K562 (cell line): ENCODE data around the gene AGPAT1. TPM values are rescaled to one million over a fixed set of nuclear protein-coding genes. Genes with fewer than 3 reads are reported as not detected.
A peak's percentile ranks its signal among the peaks of the same experiment; 100 is the strongest.

ENCODE experiments used
- ATAC-seq: fragments of 200-7000 bp; cut with Tn5 transposase; 3 replicates; pipeline ENCODE4 v1.9.1; 2020; ENCODE audit warnings: moderate library complexity
- BruUV-seq: library from RNA; stranded (reverse); fragments of 400-500 nt; replicated peaks from 2 replicates; lab custom pipeline; 2021; lab: Mats Ljungman, UMichigan
- CTCF ChIA-PET: fragments of 300-600 bp; formaldehyde crosslinking; extraction: SDS; loops from one replicate; lab custom pipeline; 2021; ENCODE audit warnings: low intra/inter-chr PET ratio; lab: Yijun Ruan, JAX
- POLR2A ChIA-PET: fragments of 300-600, 350-650 bp; sonication (Branson Sonifier 250); formaldehyde crosslinking; extraction: SDS; loops from one replicate; lab custom pipeline; 2021; ENCODE audit warnings: antibody characterized with exemption, inconsistent platforms; lab: Yijun Ruan, JAX
- DNase-seq, 4 experiments: peaks; one replicate each; pipeline versions ENCODE4 v3.0.0 to v3.0.0-alpha.2; 2011 to 2018; ENCODE audit warnings: low spot score in 3 of 4, mixed read lengths in 3 of 4; ENCODE audit errors: extremely low read depth in 1 of 4
- FAIRE-seq: peaks from 2 replicates; lab custom pipeline; 2011; peaks lifted over from hg19 to GRCh38; lab: Jason Lieb, UNC
- H2AFZ ChIP-seq: 2 replicates; pipeline ENCODE4 v1.6.0; 2011; ENCODE audit warnings: low read depth, low read length, control low read depth, inconsistent platforms
- H3K27ac ChIP-seq: fragments of 200-600 bp; 3 replicates; pipeline ENCODE4 v1.8.0; 2011; ENCODE audit warnings: low read depth, mild to moderate bottlenecking, control low read depth, inconsistent platforms, low read length, moderate library complexity, mixed read lengths; ENCODE audit errors: extremely low read depth
- H3K27me3 ChIP-seq, 2 experiments: fragments of 300-600 bp in 1 of 2; 2 replicates in 1 of 2; 3 replicates in 1 of 2; pipeline versions ENCODE4 v1.6.0 to v1.8.0; 2011; ENCODE audit warnings: inconsistent platforms in 2 of 2, low read length in 2 of 2, mild to moderate bottlenecking in 1 of 2, mixed read lengths in 1 of 2, moderate library complexity in 1 of 2; ENCODE audit not compliant: control insufficient read depth in 2 of 2, insufficient read depth in 2 of 2
- H3K36me3 ChIP-seq: fragments of 300-600 bp; 3 replicates; pipeline ENCODE4 v1.8.0; 2011; ENCODE audit warnings: mild to moderate bottlenecking, low read length, inconsistent platforms; ENCODE audit not compliant: control insufficient read depth, insufficient read depth
- H3K4me1 ChIP-seq, 2 experiments: fragments of 200-600 bp in 1 of 2; replicated peaks in 1 of 2; 2 replicates in 1 of 2; 3 replicates in 1 of 2; pipeline versions ENCODE4 v1.5.1 to v1.8.0; 2011; ENCODE audit warnings: inconsistent platforms in 2 of 2, low read length in 2 of 2, mild to moderate bottlenecking in 1 of 2, mixed read lengths in 1 of 2, moderate library complexity in 1 of 2; ENCODE audit not compliant: control insufficient read depth in 2 of 2, insufficient read depth in 2 of 2
- H3K4me2 ChIP-seq: 2 replicates; pipeline ENCODE4 v1.6.1; 2011; ENCODE audit warnings: low read length, control low read depth, inconsistent platforms, mixed read lengths; ENCODE audit not compliant: insufficient read depth
- H3K4me3 ChIP-seq: fragments of 200-600 bp; sonication (generic), shearing (Covaris generic); 2 replicates; pipeline ENCODE4 v1.5.1; 2016; ENCODE audit warnings: control low read depth, inconsistent platforms
- H3K79me2 ChIP-seq: fragments of 200-600 bp; 3 replicates; pipeline ENCODE4 v1.8.0; 2011; ENCODE audit warnings: low read length, inconsistent platforms; ENCODE audit not compliant: control insufficient read depth, insufficient read depth
- H3K9ac ChIP-seq, 2 experiments: 2 replicates each; pipeline versions ENCODE4 v1.6.0 to v1.6.1; 2011; ENCODE audit warnings: low read depth in 2 of 2, low read length in 2 of 2, control low read depth in 1 of 2, inconsistent platforms in 1 of 2, mild to moderate bottlenecking in 1 of 2, mixed read lengths in 1 of 2; ENCODE audit not compliant: insufficient read depth in 1 of 2
- H3K9me1 ChIP-seq: one replicate; pipeline ENCODE4 v1.6.0; 2011; ENCODE audit warnings: inconsistent platforms, mild to moderate bottlenecking, low read length, moderate library complexity; ENCODE audit not compliant: control insufficient read depth, insufficient read depth
- H3K9me3 ChIP-seq: replicated peaks from 2 replicates; pipeline ENCODE4 v1.5.1; 2011; ENCODE audit warnings: low read depth, low read length, inconsistent platforms; ENCODE audit not compliant: control insufficient read depth, insufficient read depth
- H4K20me1 ChIP-seq: replicated peaks from 2 replicates; pipeline ENCODE4 v1.6.1; 2011; ENCODE audit warnings: low read length, inconsistent platforms, mixed read lengths; ENCODE audit not compliant: control insufficient read depth, insufficient read depth
- FOXK1 ChIP-seq: sonication (generic); formaldehyde crosslinking; IDR thresholded peaks from 2 replicates; pipeline ENCODE4 v1.8.0; 2022; ENCODE audit warnings: missing genetic modification reagents, mild to moderate bottlenecking, borderline replicate concordance
- ZBTB7A ChIP-seq: IDR thresholded peaks from 2 replicates; pipeline ENCODE4 v1.6.1; 2011; ENCODE audit warnings: low read depth, mild to moderate bottlenecking, low read length, moderate library complexity, borderline replicate concordance; ENCODE audit not compliant: control insufficient read depth
- WGBS: fragments of 100-300 bp; shearing (Covaris generic); methylation state at CpG from one replicate; pipeline ENCODE4 v1.1.6; 2016; ENCODE audit warnings: low coverage, mixed read lengths; ENCODE audit not compliant: insufficient coverage; ENCODE audit errors: missing lambda C conversion rate; 5-methylcytosine and 5-hydroxymethylcytosine counted together
- in situ Hi-C: fragments of 300-500 bp; cut with MboI; formaldehyde crosslinking; loops from 4 replicates; pipeline ENCODE4 v1.15.0; 2018; ENCODE audit warnings: inconsistent platforms, mixed read lengths
- intact Hi-C: fragments of 100-400 bp; cut with micrococcal nuclease; formaldehyde crosslinking; loops from 2 replicates; pipeline ENCODE4 v1.14.2; 2022
- polyA plus RNA-seq, 8 experiments: library from polyadenylated mRNA; depleted of rRNA in 4 of 8; stranded (reverse) in 5 of 8; unstranded in 3 of 8; fragments of >200 nt; fragmentation: Nextera tagmentation in 2 of 8; fragmentation: Illumina TruSeq in 1 of 8; extraction: Ambion mirVana in 2 of 8; extraction: Trizol in 1 of 8; gene quantifications; 2 replicates each; pipeline versions ENCODE4 v1.2.1 to v1.2.3, GENCODE V29; 2011 to 2014; ENCODE audit warnings: inconsistent platforms in 1 of 8, missing spikeins in 1 of 8
- total RNA-seq, 7 experiments: library from RNA; depleted of rRNA in 6 of 7; stranded (reverse); fragments of >200 nt in 6 of 7; fragmentation: Illumina TruSeq in 2 of 7; extraction: Trizol in 2 of 7; gene quantifications; 2 replicates each; pipeline versions ENCODE4 v1.2.1 to v1.2.3, GENCODE V29; 2011 to 2021; ENCODE audit warnings: low replicate concordance in 1 of 7
- TF ChIP-seq, protein P1 (sequence below), 2 experiments: fragments of 450-650 bp; formaldehyde crosslinking in 1 of 2; IDR thresholded peaks; 2 replicates each; pipeline versions ENCODE4 v1.4.0 to v1.6.1; 2014 to 2020; ENCODE audit warnings: mild to moderate bottlenecking in 2 of 2, borderline replicate concordance in 1 of 2, low read depth in 1 of 2

AGPAT1 gene
- total and polyA plus RNA-seq, 9 of the 15 experiments (the other 6 are each of a cell fraction or from before 2014, with no cell fraction given) = 37.9 to 176 (median 69.4) TPM

GRCh38 chr6:32148289-32149091 lies 27.4 kb downstream of the AGPAT1 start:
- intact Hi-C loops (no loop called here), in situ Hi-C loops (no loop called here)
- FAIRE-seq (peak; percentile 55), DNase-seq (peak in 3 of 4 experiments; percentile 47 to 61 (median 53)), ATAC-seq (peak; percentile 21; the same call in 2 of the 3 replicates)
- no peak overlapping the region for H3K4me2 ChIP-seq
- no TSS peak for BruUV-seq
- H3K9me3 ChIP-seq = no peaks in the 10 kb centered on the region
- CTCF ChIA-PET = no interaction called here
- H3K9ac ChIP-seq = no peak overlapping the region
- H2AFZ ChIP-seq = no peak overlapping the region
- POLR2A ChIA-PET = interaction anchor here (0.6 to 2.0 kb wide), 6 partner anchors 10 to 1586 kb away, joined by 3 to 11 read pairs (median 3); no protein-coding TSS in a partner anchor
- no peak overlapping the region for H3K27ac ChIP-seq
- H3K9me1 ChIP-seq = no peaks in the 10 kb centered on the region
- 83% methylated on average over 34 of the region's 39 CpGs for WGBS
- TF ChIP-seq, protein P1, sequence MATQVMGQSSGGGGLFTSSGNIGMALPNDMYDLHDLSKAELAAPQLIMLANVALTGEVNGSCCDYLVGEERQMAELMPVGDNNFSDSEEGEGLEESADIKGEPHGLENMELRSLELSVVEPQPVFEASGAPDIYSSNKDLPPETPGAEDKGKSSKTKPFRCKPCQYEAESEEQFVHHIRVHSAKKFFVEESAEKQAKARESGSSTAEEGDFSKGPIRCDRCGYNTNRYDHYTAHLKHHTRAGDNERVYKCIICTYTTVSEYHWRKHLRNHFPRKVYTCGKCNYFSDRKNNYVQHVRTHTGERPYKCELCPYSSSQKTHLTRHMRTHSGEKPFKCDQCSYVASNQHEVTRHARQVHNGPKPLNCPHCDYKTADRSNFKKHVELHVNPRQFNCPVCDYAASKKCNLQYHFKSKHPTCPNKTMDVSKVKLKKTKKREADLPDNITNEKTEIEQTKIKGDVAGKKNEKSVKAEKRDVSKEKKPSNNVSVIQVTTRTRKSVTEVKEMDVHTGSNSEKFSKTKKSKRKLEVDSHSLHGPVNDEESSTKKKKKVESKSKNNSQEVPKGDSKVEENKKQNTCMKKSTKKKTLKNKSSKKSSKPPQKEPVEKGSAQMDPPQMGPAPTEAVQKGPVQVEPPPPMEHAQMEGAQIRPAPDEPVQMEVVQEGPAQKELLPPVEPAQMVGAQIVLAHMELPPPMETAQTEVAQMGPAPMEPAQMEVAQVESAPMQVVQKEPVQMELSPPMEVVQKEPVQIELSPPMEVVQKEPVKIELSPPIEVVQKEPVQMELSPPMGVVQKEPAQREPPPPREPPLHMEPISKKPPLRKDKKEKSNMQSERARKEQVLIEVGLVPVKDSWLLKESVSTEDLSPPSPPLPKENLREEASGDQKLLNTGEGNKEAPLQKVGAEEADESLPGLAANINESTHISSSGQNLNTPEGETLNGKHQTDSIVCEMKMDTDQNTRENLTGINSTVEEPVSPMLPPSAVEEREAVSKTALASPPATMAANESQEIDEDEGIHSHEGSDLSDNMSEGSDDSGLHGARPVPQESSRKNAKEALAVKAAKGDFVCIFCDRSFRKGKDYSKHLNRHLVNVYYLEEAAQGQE (IDR thresholded peaks at IDR 0.05; ENCODE audit: borderline replicate concordance) = no peak
- TF ChIP-seq, protein P1 (CRISPR knock-in tag; IDR thresholded peaks at IDR 0.05; ENCODE audit: low read depth) = no peak
- TF ChIP-seq FOXK1 (CRISPR knock-in tag) (0 out of 2 replicates have a peak, but pooled peaks have one; percentile 28), ZBTB7A (peak; percentile 68; the same call in 1 of the 2 replicates)
- H3K4me3 ChIP-seq = no peak overlapping the region
- H3K36me3 ChIP-seq = no peaks in the 10 kb centered on the region
- H3K79me2 ChIP-seq = peaks cover 14% of the 10 kb centered on the region; the same call in 2 of the 3 replicates
- no peaks in the 10 kb centered on the region for H4K20me1 ChIP-seq
- peaks cover 23 to 39% of the 10 kb centered on the region in 2 experiments for H3K4me1 ChIP-seq
- no peaks in the 10 kb centered on the region for H3K27me3 ChIP-seq
